ENCODE data around the gene VWC2L.

GRCh38 chr2:214575465-214575864, 164.6 kb downstream of the VWC2L start:
- TF ChIP-seq POLR2A (IDR thresholded peaks at IDR 0.05) (no peak), CTCF (IDR thresholded peaks at IDR 0.05 in 8 of 11, conservative IDR thresholded peaks at IDR 0.05 in 3 of 11) (no peak)

Measured in spleen (tissue), 7 donors.